Endodermal cell (in vitro differentiated cells): Measurements from ENCODE around the gene SND1. TPM values are rescaled to one million over a fixed set of nuclear protein-coding genes. Genes with fewer than 3 reads are reported as not detected.

ENCODE experiments used
- DNase-seq: peaks from one replicate; pipeline ENCODE4 v3.0.0-alpha.2; 2017
- H3K27ac ChIP-seq: 2 replicates; pipeline ENCODE4 v1.5.1; 2013; ENCODE audit warnings: mild to moderate bottlenecking, low read depth, low read length, moderate library complexity
- H3K27me3 ChIP-seq: 2 replicates; pipeline ENCODE4 v1.6.1; 2013; ENCODE audit warnings: mild to moderate bottlenecking, low read length, moderate library complexity; ENCODE audit not compliant: insufficient read depth, control insufficient read depth, poor library complexity, severe bottlenecking
- H3K36me3 ChIP-seq: 2 replicates; pipeline ENCODE4 v1.7.0; 2013; ENCODE audit warnings: mild to moderate bottlenecking, low read length, moderate library complexity; ENCODE audit not compliant: control insufficient read depth, insufficient read depth
- H3K4me1 ChIP-seq: one replicate; pipeline ENCODE4 v1.7.0; 2013; ENCODE audit warnings: low read length; ENCODE audit not compliant: control insufficient read depth, insufficient read depth
- H3K4me3 ChIP-seq: 2 replicates; pipeline ENCODE4 v1.5.1; 2013; ENCODE audit warnings: mild to moderate bottlenecking, low read length, moderate library complexity
- H3K9ac ChIP-seq: 2 replicates; pipeline ENCODE4 v1.6.1; 2013; ENCODE audit warnings: mild to moderate bottlenecking, low read length, moderate library complexity; ENCODE audit not compliant: poor library complexity, severe bottlenecking; ENCODE audit errors: extremely low read depth
- H3K9me3 ChIP-seq: 2 replicates; pipeline ENCODE4 v1.6.1; 2013; ENCODE audit warnings: mild to moderate bottlenecking, low read length, moderate library complexity; ENCODE audit not compliant: control insufficient read depth
- H3K27ac Mint-ChIP-seq: 2 replicates; pipeline ENCODE4 v1.8.0; 2020; ENCODE audit warnings: mixed read lengths
- H3K27me3 Mint-ChIP-seq: 2 replicates; pipeline ENCODE4 v1.8.0; 2021; ENCODE audit warnings: mild to moderate bottlenecking, mixed read lengths; ENCODE audit not compliant: insufficient read depth
- H3K36me3 Mint-ChIP-seq: 2 replicates; pipeline ENCODE4 v1.8.0; 2020; ENCODE audit warnings: low read depth, mixed read lengths
- H3K4me1 Mint-ChIP-seq: 2 replicates; pipeline ENCODE4 v1.8.0; 2020; ENCODE audit warnings: mixed read lengths
- H3K4me3 Mint-ChIP-seq: 2 replicates; pipeline ENCODE4 v1.8.0; 2020; ENCODE audit warnings: mild to moderate bottlenecking, moderate library complexity, mixed read lengths
- H3K9me3 Mint-ChIP-seq: 2 replicates; pipeline ENCODE4 v1.8.0; 2020; ENCODE audit warnings: mild to moderate bottlenecking, mixed read lengths
- WGBS, 2 experiments: methylation state at CpG; one replicate each; pipeline versions ENCODE4 v1.1.5 to v1.1.7; 2013; ENCODE audit warnings: missing lambda C conversion rate in 2 of 2, mixed read lengths in 1 of 2; ENCODE audit not compliant: insufficient coverage in 1 of 2, insufficient read length in 1 of 2; 5-methylcytosine and 5-hydroxymethylcytosine counted together
- total RNA-seq, 2 donors: library from RNA; stranded (reverse); fragmentation: NEBNext Ultra II Directional in 1 of 2; extraction: Animal tissue kit (Norgen Biotek cat#: 25700) in 1 of 2; gene quantifications; 2 replicates in 1 of 2; 3 replicates in 1 of 2; pipeline ENCODE4 v1.2.1, GENCODE V29; 2021
- TF ChIP-seq, protein P1 (sequence below): fragments of 200-600 bp; sonication (generic); conservative IDR thresholded peaks from 2 replicates; pipeline ENCODE4 v1.5.0; 2021; ENCODE audit warnings: antibody characterized with exemption, mild to moderate bottlenecking

SND1 gene
- total RNA-seq, 2 donors from 2014 or later, result 240 to 267 TPM

DNA sequence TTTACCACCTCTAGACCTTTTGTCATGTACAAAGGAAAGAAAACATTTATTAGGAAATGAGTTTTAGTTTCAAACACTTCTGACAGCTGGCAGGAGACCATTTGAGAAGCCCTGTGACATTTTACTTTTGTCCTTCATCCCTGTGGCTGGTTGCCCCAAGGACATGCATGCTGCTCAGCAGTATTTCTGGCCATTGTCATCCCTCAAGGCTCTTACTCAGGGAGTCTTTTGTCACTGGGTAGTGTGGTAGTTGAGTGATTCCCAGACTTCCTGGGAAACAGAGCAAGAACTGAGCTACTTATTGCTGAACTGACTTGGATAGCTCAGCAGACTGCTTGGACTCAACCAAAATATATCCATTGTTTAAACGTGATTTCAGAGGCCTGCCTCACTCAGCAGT, 236.4 kb downstream of the SND1 start:
- TF ChIP-seq, protein P1, sequence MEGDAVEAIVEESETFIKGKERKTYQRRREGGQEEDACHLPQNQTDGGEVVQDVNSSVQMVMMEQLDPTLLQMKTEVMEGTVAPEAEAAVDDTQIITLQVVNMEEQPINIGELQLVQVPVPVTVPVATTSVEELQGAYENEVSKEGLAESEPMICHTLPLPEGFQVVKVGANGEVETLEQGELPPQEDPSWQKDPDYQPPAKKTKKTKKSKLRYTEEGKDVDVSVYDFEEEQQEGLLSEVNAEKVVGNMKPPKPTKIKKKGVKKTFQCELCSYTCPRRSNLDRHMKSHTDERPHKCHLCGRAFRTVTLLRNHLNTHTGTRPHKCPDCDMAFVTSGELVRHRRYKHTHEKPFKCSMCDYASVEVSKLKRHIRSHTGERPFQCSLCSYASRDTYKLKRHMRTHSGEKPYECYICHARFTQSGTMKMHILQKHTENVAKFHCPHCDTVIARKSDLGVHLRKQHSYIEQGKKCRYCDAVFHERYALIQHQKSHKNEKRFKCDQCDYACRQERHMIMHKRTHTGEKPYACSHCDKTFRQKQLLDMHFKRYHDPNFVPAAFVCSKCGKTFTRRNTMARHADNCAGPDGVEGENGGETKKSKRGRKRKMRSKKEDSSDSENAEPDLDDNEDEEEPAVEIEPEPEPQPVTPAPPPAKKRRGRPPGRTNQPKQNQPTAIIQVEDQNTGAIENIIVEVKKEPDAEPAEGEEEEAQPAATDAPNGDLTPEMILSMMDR, result no peak
- no peak overlapping the region for H3K27ac ChIP-seq
- no peak for DNase-seq
- no peak overlapping the region for H3K4me3 ChIP-seq
- H3K27me3 ChIP-seq, result no peaks in the 10 kb centered on the region
- Mint-ChIP-seq H3K4me1 (peaks cover 46% of the 10 kb centered on the region), H3K4me3 (no peak overlapping the region), H3K9me3 (peaks cover 2% of the 10 kb centered on the region), H3K27me3 (no peaks in the 10 kb centered on the region), H3K27ac (no peak overlapping the region), H3K36me3 (peaks cover 41% of the 10 kb centered on the region)
- peaks cover 26% of the 10 kb centered on the region for H3K4me1 ChIP-seq
- peaks cover 67% of the 10 kb centered on the region for H3K36me3 ChIP-seq
- 74 to 100% methylated on average over 1 of the region's 1 CpG for WGBS, 2 experiments
- H3K9ac ChIP-seq, result no peak overlapping the region
- H3K9me3 ChIP-seq, result no peaks in the 10 kb centered on the region

DNA sequence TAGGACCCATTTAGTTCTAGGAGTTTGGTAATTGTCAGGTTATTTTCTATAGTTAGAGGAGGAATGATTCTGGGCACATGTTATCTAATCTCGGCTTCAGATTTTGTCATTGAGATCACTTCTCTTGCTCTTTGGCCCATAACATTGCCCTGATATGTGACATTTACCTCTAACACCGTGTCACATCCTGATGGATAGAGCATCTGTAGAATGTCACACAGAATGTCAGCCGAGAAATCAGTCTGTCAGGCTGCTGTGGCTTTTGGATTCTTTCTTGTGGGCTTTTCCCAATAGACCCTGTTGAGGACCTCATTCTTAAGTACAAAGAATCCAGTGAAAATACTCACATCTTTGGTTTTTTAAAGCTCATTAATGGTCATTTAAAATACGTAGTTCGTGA, 236.8 kb downstream of the SND1 start:
- TF ChIP-seq, protein P1, result no peak
- no peaks in the 10 kb centered on the region for H3K27me3 Mint-ChIP-seq
- H3K9me3 ChIP-seq, result no peaks in the 10 kb centered on the region
- H3K27me3 ChIP-seq, result no peaks in the 10 kb centered on the region
- H3K36me3 Mint-ChIP-seq, result peaks cover 44% of the 10 kb centered on the region
- peaks cover 27% of the 10 kb centered on the region for H3K4me1 ChIP-seq
- DNase-seq, result no peak
- H3K4me1 Mint-ChIP-seq, result peaks cover 46% of the 10 kb centered on the region
- H3K4me3 ChIP-seq, result no peak overlapping the region
- H3K36me3 ChIP-seq, result peaks cover 67% of the 10 kb centered on the region
- WGBS, 2 experiments, result 91 to 94% methylated on average over 4 to 5 of the region's 5 CpGs
- peaks cover 2% of the 10 kb centered on the region for H3K9me3 Mint-ChIP-seq
- no peak overlapping the region for H3K27ac ChIP-seq
- no peak overlapping the region for H3K27ac Mint-ChIP-seq
- no peak overlapping the region for H3K9ac ChIP-seq
- H3K4me3 Mint-ChIP-seq, result no peak overlapping the region

DNA sequence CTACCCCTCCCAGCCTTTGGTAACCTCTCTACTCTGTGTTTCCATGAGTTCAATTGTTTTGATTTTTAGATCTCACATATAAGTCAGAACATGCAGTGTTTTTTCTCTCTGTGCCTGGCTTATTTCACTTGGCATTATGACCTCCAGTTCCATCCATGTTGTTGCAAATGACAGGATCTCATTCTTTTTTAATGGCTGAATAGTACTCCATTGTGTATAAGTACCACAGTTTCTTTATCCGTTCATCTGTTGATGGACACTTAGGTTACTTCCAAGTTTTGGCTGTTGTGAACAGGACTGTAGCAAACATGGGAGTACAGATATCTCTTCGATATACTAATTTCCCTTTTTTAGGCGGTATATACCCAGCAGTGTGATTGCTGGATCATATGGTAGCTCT, 237.7 kb downstream of the SND1 start:
- no peak overlapping the region for H3K4me3 ChIP-seq
- H3K36me3 ChIP-seq, result peaks cover 62% of the 10 kb centered on the region
- TF ChIP-seq, protein P1, result no peak
- Mint-ChIP-seq H3K27me3 (no peaks in the 10 kb centered on the region), H3K36me3 (peaks cover 44% of the 10 kb centered on the region), H3K4me1 (peaks cover 46% of the 10 kb centered on the region), H3K4me3 (no peak overlapping the region), H3K27ac (no peak overlapping the region), H3K9me3 (peaks cover 2% of the 10 kb centered on the region)
- DNase-seq, result no peak
- no peaks in the 10 kb centered on the region for H3K27me3 ChIP-seq
- WGBS, 2 experiments, result 83 to 100% methylated on average over 3 of the region's 3 CpGs
- H3K9ac ChIP-seq, result no peak overlapping the region
- no peak overlapping the region for H3K27ac ChIP-seq
- peaks cover 27% of the 10 kb centered on the region for H3K4me1 ChIP-seq
- no peaks in the 10 kb centered on the region for H3K9me3 ChIP-seq
